Mesenchymal stem cell (in vitro differentiated cells and primary cell): ENCODE measurements around the gene LZTS2.

Source experiments
- DNase-seq: peaks from one replicate; pipeline ENCODE4 v3.0.0-alpha.2; 2013
- H2AFZ ChIP-seq: one replicate; pipeline ENCODE4 v1.6.1; 2013; ENCODE audit warnings: low read depth, mild to moderate bottlenecking, control low read depth, inconsistent platforms, low read length, moderate library complexity
- H2AK5ac ChIP-seq: 2 replicates; pipeline ENCODE4 v1.6.1; 2013; ENCODE audit warnings: low read length, moderate library complexity, mild to moderate bottlenecking, inconsistent platforms; ENCODE audit not compliant: severe bottlenecking
- H2BK120ac ChIP-seq: one replicate; pipeline ENCODE4 v1.6.1; 2013; ENCODE audit warnings: low read depth, mild to moderate bottlenecking, inconsistent platforms, low read length, moderate library complexity
- H2BK12ac ChIP-seq, 2 experiments: one replicate each; pipeline ENCODE4 v1.6.1; 2013; ENCODE audit warnings: inconsistent platforms in 2 of 2, low read length in 2 of 2, mild to moderate bottlenecking in 2 of 2, moderate library complexity in 2 of 2, control low read depth in 1 of 2
- H2BK15ac ChIP-seq: one replicate; pipeline ENCODE4 v1.6.1; 2013; ENCODE audit warnings: mild to moderate bottlenecking, low read depth, inconsistent platforms; ENCODE audit not compliant: poor library complexity, severe bottlenecking
- H2BK5ac ChIP-seq: 2 replicates; pipeline ENCODE4 v1.6.1; 2013; ENCODE audit warnings: low read depth, mild to moderate bottlenecking, low read length, control low read depth, inconsistent platforms; ENCODE audit not compliant: poor library complexity, severe bottlenecking
- H3K14ac ChIP-seq, 2 experiments: one replicate each; pipeline ENCODE4 v1.6.1; 2013; ENCODE audit warnings: inconsistent platforms in 2 of 2, low read length in 2 of 2, control low read depth in 1 of 2, mild to moderate bottlenecking in 1 of 2, moderate library complexity in 1 of 2
- H3K18ac ChIP-seq, 2 experiments: one replicate each; pipeline ENCODE4 v1.6.1; 2013; ENCODE audit warnings: inconsistent platforms in 2 of 2, low read length in 2 of 2, control low read depth in 1 of 2, low read depth in 1 of 2, mild to moderate bottlenecking in 1 of 2
- H3K23ac ChIP-seq, 2 experiments: one replicate each; pipeline ENCODE4 v1.6.1; 2013; ENCODE audit warnings: inconsistent platforms in 2 of 2, low read length in 2 of 2, mild to moderate bottlenecking in 2 of 2, moderate library complexity in 2 of 2, control low read depth in 1 of 2
- H3K27ac ChIP-seq: 2 replicates; pipeline ENCODE4 v1.5.1; 2013; ENCODE audit warnings: mild to moderate bottlenecking, moderate library complexity, low read length, control low read depth, inconsistent platforms; ENCODE audit not compliant: poor library complexity, severe bottlenecking
- H3K27me3 ChIP-seq, 2 experiments: 2 replicates each; pipeline versions ENCODE4 v1.6.1 to v1.7.0; 2013; ENCODE audit warnings: low read length in 2 of 2, mild to moderate bottlenecking in 2 of 2, moderate library complexity in 2 of 2, control low read depth in 1 of 2, inconsistent platforms in 1 of 2; ENCODE audit not compliant: control insufficient read depth in 1 of 2, insufficient read depth in 1 of 2
- H3K36me3 ChIP-seq, 2 experiments: 2 replicates each; pipeline versions ENCODE4 v1.6.1 to v1.7.0; 2013; ENCODE audit warnings: low read length in 2 of 2, control low read depth in 1 of 2, inconsistent platforms in 1 of 2, low read depth in 1 of 2, mild to moderate bottlenecking in 1 of 2; ENCODE audit not compliant: insufficient read depth in 2 of 2, control insufficient read depth in 1 of 2
- H3K4ac ChIP-seq, 2 experiments: one replicate each; pipeline ENCODE4 v1.6.1; 2013; ENCODE audit warnings: inconsistent platforms in 2 of 2, low read length in 2 of 2, mild to moderate bottlenecking in 2 of 2, moderate library complexity in 2 of 2, control low read depth in 1 of 2, low read depth in 1 of 2
- H3K4me1 ChIP-seq: 2 replicates; pipeline ENCODE4 v1.6.1; 2013; ENCODE audit warnings: low read depth, low read length, control low read depth; ENCODE audit not compliant: control insufficient read depth, insufficient read depth
- H3K4me2 ChIP-seq: 2 replicates; pipeline ENCODE4 v1.6.1; 2013; ENCODE audit warnings: low read length, mild to moderate bottlenecking, inconsistent platforms; ENCODE audit not compliant: poor library complexity, severe bottlenecking
- H3K4me3 ChIP-seq, 2 experiments: 2 replicates each; pipeline versions ENCODE4 v1.5.1 to v1.7.0; 2013; ENCODE audit warnings: low read length in 2 of 2, mild to moderate bottlenecking in 2 of 2, control low read depth in 1 of 2, low read depth in 1 of 2; ENCODE audit not compliant: insufficient read depth in 1 of 2
- H3K79me1 ChIP-seq: replicated peaks from 2 replicates; pipeline ENCODE4 v1.6.1; 2013; ENCODE audit warnings: mild to moderate bottlenecking, control low read depth, low read length, inconsistent platforms; ENCODE audit not compliant: poor library complexity, severe bottlenecking
- H3K9ac ChIP-seq: 2 replicates; pipeline ENCODE4 v1.7.0; 2013; ENCODE audit warnings: mild to moderate bottlenecking, low read length, moderate library complexity
- H3K9me3 ChIP-seq: 2 replicates; pipeline ENCODE4 v1.7.0; 2013; ENCODE audit warnings: mild to moderate bottlenecking, low read length; ENCODE audit not compliant: control insufficient read depth
- H4K8ac ChIP-seq: one replicate; pipeline ENCODE4 v1.6.1; 2013; ENCODE audit warnings: inconsistent platforms, mild to moderate bottlenecking, low read length, moderate library complexity
- H4K91ac ChIP-seq: one replicate; pipeline ENCODE4 v1.6.1; 2013; ENCODE audit warnings: mild to moderate bottlenecking, low read length, inconsistent platforms
- WGBS: methylation state at CpG from one replicate; pipeline ENCODE4 v1.1.7; 2013; ENCODE audit warnings: mixed read lengths; 5-methylcytosine and 5-hydroxymethylcytosine counted together

The LZTS2 gene

GRCh38 chr10:101047268-101047667 is 47.7 kb downstream of the LZTS2 start:
- Histone ChIP-seq H3K4ac (no peak overlapping the region), H3K9ac (no peak overlapping the region), H3K4me2 (no peak overlapping the region), H3K9me3 (no peaks in the 10 kb centered on the region), H2BK5ac (no peak overlapping the region), H3K23ac (peak overlapping the region in 1 of 2 experiments; percentile 3), H3K36me3 (no peaks in the 10 kb centered on the region), H3K4me1 (peaks cover 21% of the 10 kb centered on the region), H2AK5ac (no peak overlapping the region), H3K27ac (no peak overlapping the region), H3K79me1 (no peaks in the 10 kb centered on the region), H3K14ac (no peak overlapping the region), H2AFZ (no peak overlapping the region), H2BK15ac (no peak overlapping the region), H3K18ac (no peak overlapping the region), H3K4me3 (no peak overlapping the region), H2BK120ac (no peak overlapping the region), H4K91ac (no peak overlapping the region), H4K8ac (no peak overlapping the region), H2BK12ac (no peak overlapping the region), H3K27me3 (peaks cover 46 to 50% of the 10 kb centered on the region in 2 experiments)
- no peak for DNase-seq
- 15% methylated on average over 15 of the region's 16 CpGs for WGBS

GRCh38 chr10:101047961-101048892 is 48.6 kb downstream of the LZTS2 start:
- H4K91ac ChIP-seq, result no peak overlapping the region
- no peak overlapping the region for H3K18ac ChIP-seq
- H3K9me3 ChIP-seq, result no peaks in the 10 kb centered on the region
- no peak overlapping the region for H3K14ac ChIP-seq
- no peak overlapping the region for H3K27ac ChIP-seq
- no peak overlapping the region for H2AFZ ChIP-seq
- no peak overlapping the region for H2BK120ac ChIP-seq
- H3K36me3 ChIP-seq, result no peaks in the 10 kb centered on the region
- H2BK12ac ChIP-seq, result no peak overlapping the region
- no peak overlapping the region for H3K4me2 ChIP-seq
- peaks cover 46 to 50% of the 10 kb centered on the region in 2 experiments for H3K27me3 ChIP-seq
- DNase-seq, result no peak
- WGBS, result 8% methylated on average over 58 of the region's 62 CpGs
- no peak overlapping the region for H2AK5ac ChIP-seq
- H3K4ac ChIP-seq, result no peak overlapping the region
- no peak overlapping the region for H2BK15ac ChIP-seq
- no peak overlapping the region for H2BK5ac ChIP-seq
- H3K9ac ChIP-seq, result no peak overlapping the region
- H3K4me3 ChIP-seq, result no peak overlapping the region
- no peak overlapping the region for H3K23ac ChIP-seq
- H3K79me1 ChIP-seq, result peaks cover under 1% of the 10 kb centered on the region
- peaks cover 22% of the 10 kb centered on the region for H3K4me1 ChIP-seq
- H4K8ac ChIP-seq, result no peak overlapping the region

- Histone ChIP-seq H3K4ac (no peak overlapping the region), H4K91ac (no peak overlapping the region), H3K27ac (no peak overlapping the region), H3K36me3 (no peaks in the 10 kb centered on the region), H4K8ac (no peak overlapping the region), H3K79me1 (peaks cover 3% of the 10 kb centered on the region), H2BK5ac (no peak overlapping the region), H3K4me3 (peak overlapping the region; percentile 29 to 71), H2BK15ac (no peak overlapping the region), H2BK12ac (no peak overlapping the region), H2AFZ (no peak overlapping the region), H3K18ac (no peak overlapping the region), H3K9me3 (no peaks in the 10 kb centered on the region), H3K9ac (peak overlapping the region; percentile 53), H2BK120ac (no peak overlapping the region), H3K23ac (no peak overlapping the region), H3K4me1 (peaks cover 22% of the 10 kb centered on the region), H3K14ac (no peak overlapping the region), H3K4me2 (peak overlapping the region; percentile 67), H3K27me3 (peaks cover 46 to 50% of the 10 kb centered on the region in 2 experiments), H2AK5ac (no peak overlapping the region)
- 15% methylated on average over 40 of the region's 42 CpGs for WGBS
- peak; percentile 51 for DNase-seq
These were observed 50.8 kb downstream of the LZTS2 start for GRCh38 chr10:101050208-101051069.

- 79% methylated on average over 3 of the region's 3 CpGs for WGBS
These were observed 52.7 kb downstream of the LZTS2 start for GRCh38 chr10:101052285-101052684.

More at GRCh38 chr10:101052285-101052684, 52.7 kb downstream of the LZTS2 start:
- no peak overlapping the region for H2BK12ac ChIP-seq
- no peak overlapping the region for H2AFZ ChIP-seq
- no peak overlapping the region for H2BK15ac ChIP-seq
- H3K14ac ChIP-seq, result no peak overlapping the region
- H3K9ac ChIP-seq, result peak overlapping the region; percentile 43
- peak overlapping the region in 1 of 2 experiments; percentile 29 for H3K4me3 ChIP-seq
- H2BK5ac ChIP-seq, result no peak overlapping the region
- no peak overlapping the region for H3K4ac ChIP-seq
- H3K23ac ChIP-seq, result no peak overlapping the region
- peak; percentile 48 for DNase-seq
- no peak overlapping the region for H4K8ac ChIP-seq
- H4K91ac ChIP-seq, result no peak overlapping the region
- H2AK5ac ChIP-seq, result no peak overlapping the region
- no peak overlapping the region for H3K18ac ChIP-seq
- H3K79me1 ChIP-seq, result peaks cover 3% of the 10 kb centered on the region
- H3K4me1 ChIP-seq, result peaks cover 17% of the 10 kb centered on the region
- no peak overlapping the region for H3K27ac ChIP-seq
- peaks cover 34 to 37% of the 10 kb centered on the region in 2 experiments for H3K27me3 ChIP-seq
- H3K36me3 ChIP-seq, result no peaks in the 10 kb centered on the region
- H2BK120ac ChIP-seq, result no peak overlapping the region
- H3K4me2 ChIP-seq, result no peak overlapping the region
- no peaks in the 10 kb centered on the region for H3K9me3 ChIP-seq
